Activated T-cell treated with anti-CD3 and anti-CD28 coated beads, Interleukin-2, amount 50 U/mL, for 48 hours (primary cell): ENCODE measurements around the gene KLRD1.
"Not testable (repeated sequence)": the region's sequence is repeated elsewhere in the genome, so short reads cannot be mapped to it uniquely, and the experiment has no call there.

Experiments used
- DNase-seq, 2 experiments: peaks; one replicate each; pipeline ENCODE4 v3.0.0-alpha.2; 2020

KLRD1 gene

GRCh38 chr12:10369557-10370415 is 62.1 kb downstream of the KLRD1 start:
- no peak for DNase-seq

- DNase-seq, result not testable (repeated sequence)
Measured at GRCh38 chr12:10371893-10372535, 64.3 kb downstream of the KLRD1 start.

- no peak for DNase-seq
Measured at GRCh38 chr12:10372559-10372958, 64.9 kb downstream of the KLRD1 start.

GRCh38 chr12:10374624-10375018 is 67.0 kb downstream of the KLRD1 start:
- DNase-seq, result no peak

GRCh38 chr12:10378737-10379136 is 71.1 kb downstream of the KLRD1 start:
- not testable (repeated sequence) for DNase-seq
